ENCODE results near the gene UBASH3A.

The UBASH3A gene

GRCh38 chr21:42433946-42434551 lies 30.3 kb downstream of the UBASH3A start:
- no peak overlapping the region for H3K4me2 ChIP-seq (ENCODE audit: insufficient read depth, low read length, poor library complexity, severe bottlenecking)
- H2BK120ac ChIP-seq (ENCODE audit: low read depth, low read length): no peak overlapping the region
- no peak overlapping the region for H3K14ac ChIP-seq (ENCODE audit: low read length)
- H3K18ac ChIP-seq (ENCODE audit: low read length): no peak overlapping the region
- H3K79me1 ChIP-seq (ENCODE audit: low read depth, low read length): no peaks in the 10 kb centered on the region
- no peak overlapping the region for H2AK5ac ChIP-seq (ENCODE audit: low read depth, low read length)
- no CpG with 5 or more reads among the region's 10 CpGs for WGBS, 2 donors (ENCODE audit: extremely low coverage in 2 of 2, insufficient read length in 2 of 2, insufficient replicate concordance in 1 of 2)
- no peak overlapping the region for H2BK5ac ChIP-seq (ENCODE audit: low read length)
- no peak overlapping the region for H4K8ac ChIP-seq (ENCODE audit: low read depth, low read length)
- H4K91ac ChIP-seq (ENCODE audit: low read depth, low read length, poor library complexity): no peak overlapping the region
- H2BK12ac ChIP-seq (ENCODE audit: low read length): no peak overlapping the region
- H3K9ac ChIP-seq (ENCODE audit: low read depth, low read length, poor library complexity): no peak overlapping the region
- H3K36me3 ChIP-seq (replicated peaks in 1 of 2; ENCODE audit: control insufficient read depth in 2 of 2, insufficient read depth in 2 of 2, low read length in 2 of 2): no peaks in the 10 kb centered on the region
- no peaks in the 10 kb centered on the region for H3K4me1 ChIP-seq (ENCODE audit: control insufficient read depth in 2 of 2, insufficient read depth in 1 of 2, low read depth in 1 of 2, low read length in 2 of 2)
- H2AFZ ChIP-seq (ENCODE audit: low read length): no peak overlapping the region
- H2BK15ac ChIP-seq (ENCODE audit: low read length): no peak overlapping the region
- H3K27ac ChIP-seq (replicated peaks; ENCODE audit: low read length): no peak overlapping the region
- no peaks in the 10 kb centered on the region for H3K27me3 ChIP-seq (ENCODE audit: control insufficient read depth in 3 of 3, insufficient read depth in 3 of 3, low read depth in 1 of 3, low read length in 3 of 3)
- H3K9me3 ChIP-seq (replicated peaks in 1 of 2; ENCODE audit: control insufficient read depth in 2 of 2, insufficient read depth in 1 of 2, low read depth in 1 of 2, low read length in 2 of 2): peaks cover 0 to 4% of the 10 kb centered on the region in 2 donors
- no peak overlapping the region for H3K23ac ChIP-seq (ENCODE audit: low read depth, low read length, poor library complexity)
- no peak for DNase-seq (ENCODE audit: low spot score)
- H3K4ac ChIP-seq (ENCODE audit: low read length): no peak overlapping the region
- no peak overlapping the region for H3K4me3 ChIP-seq (ENCODE audit: low read length in 2 of 2)

DNA sequence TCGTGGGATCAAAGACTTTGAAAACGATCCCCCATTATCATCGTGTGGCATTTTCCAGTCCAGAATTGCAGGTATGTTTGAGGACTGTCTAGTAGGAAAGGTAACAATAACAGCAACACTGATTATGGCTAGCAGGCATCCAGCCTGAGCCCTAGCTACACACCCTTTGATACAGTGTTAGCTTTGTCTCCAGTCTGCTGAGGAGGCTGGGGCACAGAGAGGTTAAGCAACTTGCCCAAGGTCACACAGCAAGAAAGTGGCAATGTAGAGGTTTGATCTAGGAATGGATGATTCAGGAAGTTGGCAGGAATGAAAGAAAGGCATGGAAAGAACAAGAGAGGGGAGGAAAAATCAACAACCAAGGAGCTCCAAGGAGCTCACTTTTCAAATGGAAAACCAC lies 31.2 kb downstream of the UBASH3A start:
- no CpG with 5 or more reads among the region's 3 CpGs for WGBS, 2 donors (ENCODE audit: extremely low coverage in 2 of 2, insufficient read length in 2 of 2, insufficient replicate concordance in 1 of 2)
- H2AFZ ChIP-seq (ENCODE audit: low read length): no peak overlapping the region
- H3K79me1 ChIP-seq (ENCODE audit: low read depth, low read length): no peaks in the 10 kb centered on the region

GRCh38 chr21:42435401-42435800 lies 31.7 kb downstream of the UBASH3A start:
- Histone ChIP-seq H3K23ac (ENCODE audit: low read depth, low read length, poor library complexity) (no peak overlapping the region), H3K27me3 (ENCODE audit: control insufficient read depth in 3 of 3, insufficient read depth in 3 of 3, low read depth in 1 of 3, low read length in 3 of 3) (peaks cover 0 to 2% (median 0%) of the 10 kb centered on the region in 3 experiments), H3K9me3 (replicated peaks in 1 of 2; ENCODE audit: control insufficient read depth in 2 of 2, insufficient read depth in 1 of 2, low read depth in 1 of 2, low read length in 2 of 2) (peaks cover 0 to 4% of the 10 kb centered on the region in 2 donors), H3K14ac (ENCODE audit: low read length) (no peak overlapping the region), H3K4me2 (ENCODE audit: insufficient read depth, low read length, poor library complexity, severe bottlenecking) (no peak overlapping the region), H3K27ac (replicated peaks; ENCODE audit: low read length) (no peak overlapping the region), H2AK5ac (ENCODE audit: low read depth, low read length) (no peak overlapping the region), H2BK12ac (ENCODE audit: low read length) (no peak overlapping the region), H4K91ac (ENCODE audit: low read depth, low read length, poor library complexity) (no peak overlapping the region), H3K4me1 (ENCODE audit: control insufficient read depth in 2 of 2, insufficient read depth in 1 of 2, low read depth in 1 of 2, low read length in 2 of 2) (no peaks in the 10 kb centered on the region), H3K4me3 (ENCODE audit: low read length in 2 of 2) (no peak overlapping the region), H3K79me1 (ENCODE audit: low read depth, low read length) (no peaks in the 10 kb centered on the region), H2BK5ac (ENCODE audit: low read length) (no peak overlapping the region), H3K36me3 (replicated peaks in 1 of 2; ENCODE audit: control insufficient read depth in 2 of 2, insufficient read depth in 2 of 2, low read length in 2 of 2) (no peaks in the 10 kb centered on the region), H2AFZ (ENCODE audit: low read length) (no peak overlapping the region), H4K8ac (ENCODE audit: low read depth, low read length) (no peak overlapping the region), H3K9ac (ENCODE audit: low read depth, low read length, poor library complexity) (no peak overlapping the region), H3K4ac (ENCODE audit: low read length) (no peak overlapping the region), H2BK120ac (ENCODE audit: low read depth, low read length) (no peak overlapping the region), H2BK15ac (ENCODE audit: low read length) (no peak overlapping the region), H3K18ac (ENCODE audit: low read length) (no peak overlapping the region)
- no peak for DNase-seq (ENCODE audit: low spot score)
- WGBS, 2 donors (ENCODE audit: extremely low coverage in 2 of 2, insufficient read length in 2 of 2, insufficient replicate concordance in 1 of 2): 100% methylated on average over 1 of the region's 4 CpGs; no CpG with 5 or more reads in 1 of the 2 donors

More for the DNA sequence above, 31.2 kb downstream of the UBASH3A start:
- H2BK12ac ChIP-seq (ENCODE audit: low read length): no peak overlapping the region
- no peak overlapping the region for H3K9ac ChIP-seq (ENCODE audit: low read depth, low read length, poor library complexity)
- no peak overlapping the region for H4K8ac ChIP-seq (ENCODE audit: low read depth, low read length)
- H3K4me3 ChIP-seq (ENCODE audit: low read length in 2 of 2): no peak overlapping the region
- H3K27ac ChIP-seq (replicated peaks; ENCODE audit: low read length): no peak overlapping the region
- H4K91ac ChIP-seq (ENCODE audit: low read depth, low read length, poor library complexity): no peak overlapping the region
- no peak overlapping the region for H3K23ac ChIP-seq (ENCODE audit: low read depth, low read length, poor library complexity)
- DNase-seq (ENCODE audit: low spot score): no peak
- no peak overlapping the region for H2AK5ac ChIP-seq (ENCODE audit: low read depth, low read length)
- H2BK120ac ChIP-seq (ENCODE audit: low read depth, low read length): no peak overlapping the region
- no peak overlapping the region for H3K14ac ChIP-seq (ENCODE audit: low read length)
- H3K18ac ChIP-seq (ENCODE audit: low read length): no peak overlapping the region
- peaks cover 0 to 2% (median 0%) of the 10 kb centered on the region in 3 experiments for H3K27me3 ChIP-seq (ENCODE audit: control insufficient read depth in 3 of 3, insufficient read depth in 3 of 3, low read depth in 1 of 3, low read length in 3 of 3)
- no peak overlapping the region for H3K4ac ChIP-seq (ENCODE audit: low read length)
- H3K4me2 ChIP-seq (ENCODE audit: insufficient read depth, low read length, poor library complexity, severe bottlenecking): no peak overlapping the region
- H3K4me1 ChIP-seq (ENCODE audit: control insufficient read depth in 2 of 2, insufficient read depth in 1 of 2, low read depth in 1 of 2, low read length in 2 of 2): no peaks in the 10 kb centered on the region
- H2BK15ac ChIP-seq (ENCODE audit: low read length): no peak overlapping the region
- H3K9me3 ChIP-seq (replicated peaks in 1 of 2; ENCODE audit: control insufficient read depth in 2 of 2, insufficient read depth in 1 of 2, low read depth in 1 of 2, low read length in 2 of 2): peaks cover 0 to 4% of the 10 kb centered on the region in 2 donors
- H3K36me3 ChIP-seq (replicated peaks in 1 of 2; ENCODE audit: control insufficient read depth in 2 of 2, insufficient read depth in 2 of 2, low read length in 2 of 2): no peaks in the 10 kb centered on the region
- no peak overlapping the region for H2BK5ac ChIP-seq (ENCODE audit: low read length)

DNA sequence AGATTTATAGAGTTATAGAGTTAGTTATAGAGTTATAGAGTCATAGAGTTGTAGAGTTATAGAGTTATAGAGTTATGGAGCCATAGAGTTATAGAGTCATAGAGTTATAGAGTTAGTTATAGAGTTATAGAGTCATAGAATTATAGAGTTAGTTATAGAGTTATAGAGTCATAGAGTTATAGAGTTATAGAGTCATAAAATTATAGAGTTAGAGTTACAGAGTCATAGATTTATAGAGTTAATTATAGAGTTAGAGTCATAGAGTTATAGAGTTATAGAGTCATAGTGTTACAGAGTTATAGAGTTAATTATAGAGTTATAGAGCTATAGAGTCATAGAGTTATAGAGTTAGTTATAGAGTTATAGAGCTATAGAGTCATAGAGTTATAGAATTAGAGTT lies 32.1 kb downstream of the UBASH3A start:
- no peaks in the 10 kb centered on the region for H3K79me1 ChIP-seq (ENCODE audit: low read depth, low read length)
- H3K18ac ChIP-seq (ENCODE audit: low read length): no peak overlapping the region
- H3K27me3 ChIP-seq (ENCODE audit: control insufficient read depth in 3 of 3, insufficient read depth in 3 of 3, low read depth in 1 of 3, low read length in 3 of 3): peaks cover 0 to 2% (median 0%) of the 10 kb centered on the region in 3 experiments
- H2BK120ac ChIP-seq (ENCODE audit: low read depth, low read length): no peak overlapping the region
- H3K4me3 ChIP-seq (ENCODE audit: low read length in 2 of 2): no peak overlapping the region
- no peak overlapping the region for H2BK15ac ChIP-seq (ENCODE audit: low read length)
- H3K9ac ChIP-seq (ENCODE audit: low read depth, low read length, poor library complexity): no peak overlapping the region
- no peaks in the 10 kb centered on the region for H3K36me3 ChIP-seq (replicated peaks in 1 of 2; ENCODE audit: control insufficient read depth in 2 of 2, insufficient read depth in 2 of 2, low read length in 2 of 2)
- no peak for DNase-seq (ENCODE audit: low spot score)
- peaks cover 0 to 4% of the 10 kb centered on the region in 2 donors for H3K9me3 ChIP-seq (replicated peaks in 1 of 2; ENCODE audit: control insufficient read depth in 2 of 2, insufficient read depth in 1 of 2, low read depth in 1 of 2, low read length in 2 of 2)
- no peak overlapping the region for H2AK5ac ChIP-seq (ENCODE audit: low read depth, low read length)
- no peak overlapping the region for H2BK12ac ChIP-seq (ENCODE audit: low read length)
- H3K23ac ChIP-seq (ENCODE audit: low read depth, low read length, poor library complexity): no peak overlapping the region
- no peak overlapping the region for H3K4ac ChIP-seq (ENCODE audit: low read length)
- H2BK5ac ChIP-seq (ENCODE audit: low read length): no peak overlapping the region
- no peak overlapping the region for H4K8ac ChIP-seq (ENCODE audit: low read depth, low read length)
- H3K27ac ChIP-seq (replicated peaks; ENCODE audit: low read length): no peak overlapping the region
- H3K4me2 ChIP-seq (ENCODE audit: insufficient read depth, low read length, poor library complexity, severe bottlenecking): no peak overlapping the region
- no peak overlapping the region for H3K14ac ChIP-seq (ENCODE audit: low read length)
- no peak overlapping the region for H2AFZ ChIP-seq (ENCODE audit: low read length)
- no peak overlapping the region for H4K91ac ChIP-seq (ENCODE audit: low read depth, low read length, poor library complexity)
- H3K4me1 ChIP-seq (ENCODE audit: control insufficient read depth in 2 of 2, insufficient read depth in 1 of 2, low read depth in 1 of 2, low read length in 2 of 2): no peaks in the 10 kb centered on the region
